SJCRH30 (cell line): ENCODE measurements around the gene TYW1B. TPM values are rescaled to one million over a fixed set of nuclear protein-coding genes. Genes with fewer than 3 reads are reported as not detected.
"Not testable (repeated sequence)": the region's sequence is repeated elsewhere in the genome, so short reads cannot be mapped to it uniquely, and the experiment has no call there.

Source experiments
- DNase-seq, 2 experiments: peaks; one replicate each; pipeline ENCODE4 v3.0.0-alpha.2; 2015 to 2020
- H3K27ac ChIP-seq: fragments of 250-450 bp; sonication (Bioruptor Pico); 2 replicates; pipeline ENCODE4 v1.5.1; 2020; ENCODE audit warnings: mild to moderate bottlenecking, moderate library complexity
- H3K27me3 ChIP-seq: fragments of 250-450 bp; sonication (Bioruptor Pico); 2 replicates; pipeline ENCODE4 v1.5.1; 2020; ENCODE audit warnings: mild to moderate bottlenecking, moderate library complexity
- H3K36me3 ChIP-seq: fragments of 250-450 bp; sonication (Bioruptor Pico); 2 replicates; pipeline ENCODE4 v1.5.1; 2020; ENCODE audit warnings: mild to moderate bottlenecking, moderate library complexity
- H3K4me1 ChIP-seq: fragments of 250-450 bp; sonication (Bioruptor Pico); 2 replicates; pipeline ENCODE4 v1.5.1; 2020; ENCODE audit warnings: mild to moderate bottlenecking, moderate library complexity
- H3K4me3 ChIP-seq: fragments of 250-450 bp; sonication (Bioruptor Pico); 2 replicates; pipeline ENCODE4 v1.5.1; 2020; ENCODE audit warnings: mild to moderate bottlenecking, moderate library complexity
- H3K9me3 ChIP-seq: fragments of 250-450 bp; sonication (Bioruptor Pico); replicated peaks from 2 replicates; pipeline ENCODE4 v1.5.1; 2020; ENCODE audit warnings: mild to moderate bottlenecking, moderate library complexity
- total RNA-seq: library from RNA; depleted of rRNA; stranded (reverse); fragments of >200 nt; shearing (Covaris generic); gene quantifications from 2 replicates; pipeline ENCODE4 v1.2.3, GENCODE V29; 2014

TYW1B gene
- total RNA-seq, 1 experiment from 2014 or later: 7.2 TPM

- H3K9me3 ChIP-seq, H3K4me1 ChIP-seq, H3K27me3 ChIP-seq: not testable (repeated sequence)
- Histone ChIP-seq H3K27ac (peak overlapping the region; percentile 73), H3K36me3 (peaks cover 24% of the 10 kb centered on the region), H3K4me3 (peak overlapping the region; percentile 83)
- DNase-seq: peak; percentile 98 to 100
Measured at GRCh38 chr7:72829291-72829686, 1.3 kb upstream of the TYW1B start.

DNA sequence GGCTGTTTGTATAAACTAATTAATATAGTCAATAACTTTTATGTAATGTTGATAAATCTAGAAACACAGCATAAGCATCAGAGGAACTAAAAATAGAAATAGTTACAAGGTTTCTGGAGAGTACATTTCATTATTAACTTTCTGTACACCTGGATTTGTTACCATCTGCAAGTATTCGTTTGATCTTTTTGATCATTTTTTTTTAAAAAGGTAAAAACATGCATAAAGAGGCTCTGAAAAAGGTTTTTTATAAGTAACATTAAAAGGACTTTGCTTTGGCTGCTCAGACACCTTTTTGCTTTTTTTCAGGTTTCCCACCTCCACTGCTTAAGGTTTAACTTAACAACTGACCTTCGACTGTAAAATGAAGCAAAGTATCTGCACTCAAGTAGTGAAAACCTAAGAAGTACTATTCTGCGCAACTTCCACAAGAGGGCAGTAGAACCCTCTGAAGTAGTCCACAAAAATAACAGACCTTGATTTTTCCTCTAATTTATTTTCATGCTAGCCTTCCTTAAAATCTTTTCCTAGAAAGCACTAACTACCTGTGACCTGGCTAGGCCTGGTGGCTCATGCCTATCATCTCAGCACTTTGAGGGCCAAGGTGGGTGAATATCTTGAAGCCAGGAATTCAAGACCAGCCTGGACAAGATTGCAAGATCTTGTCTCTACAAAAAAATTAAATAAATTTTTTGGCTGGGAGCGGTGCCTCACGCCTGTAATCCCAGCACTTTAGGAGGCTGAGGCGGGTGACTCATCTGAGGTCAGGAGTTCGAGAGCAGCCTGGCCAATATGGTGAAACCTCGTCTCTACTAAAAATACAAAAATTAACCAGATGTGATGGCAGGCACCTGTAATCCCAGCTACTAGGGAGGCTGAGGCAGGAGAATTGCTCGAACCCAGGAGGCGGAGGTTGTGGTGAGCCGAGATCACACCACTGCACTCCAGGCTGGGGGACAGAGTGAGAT is 4.0 kb downstream of the TYW1B start:
- H3K4me1 ChIP-seq, H3K9me3 ChIP-seq, H3K4me3 ChIP-seq, H3K27ac ChIP-seq, H3K27me3 ChIP-seq, H3K36me3 ChIP-seq: not testable (repeated sequence)
- peak in 1 of 2 experiments; percentile 31 for DNase-seq

- H3K4me1 ChIP-seq, H3K27me3 ChIP-seq, H3K27ac ChIP-seq, DNase-seq, H3K36me3 ChIP-seq, H3K9me3 ChIP-seq, H3K4me3 ChIP-seq: not testable (repeated sequence)
Measured at GRCh38 chr7:72822497-72822896, 5.5 kb downstream of the TYW1B start.

DNA sequence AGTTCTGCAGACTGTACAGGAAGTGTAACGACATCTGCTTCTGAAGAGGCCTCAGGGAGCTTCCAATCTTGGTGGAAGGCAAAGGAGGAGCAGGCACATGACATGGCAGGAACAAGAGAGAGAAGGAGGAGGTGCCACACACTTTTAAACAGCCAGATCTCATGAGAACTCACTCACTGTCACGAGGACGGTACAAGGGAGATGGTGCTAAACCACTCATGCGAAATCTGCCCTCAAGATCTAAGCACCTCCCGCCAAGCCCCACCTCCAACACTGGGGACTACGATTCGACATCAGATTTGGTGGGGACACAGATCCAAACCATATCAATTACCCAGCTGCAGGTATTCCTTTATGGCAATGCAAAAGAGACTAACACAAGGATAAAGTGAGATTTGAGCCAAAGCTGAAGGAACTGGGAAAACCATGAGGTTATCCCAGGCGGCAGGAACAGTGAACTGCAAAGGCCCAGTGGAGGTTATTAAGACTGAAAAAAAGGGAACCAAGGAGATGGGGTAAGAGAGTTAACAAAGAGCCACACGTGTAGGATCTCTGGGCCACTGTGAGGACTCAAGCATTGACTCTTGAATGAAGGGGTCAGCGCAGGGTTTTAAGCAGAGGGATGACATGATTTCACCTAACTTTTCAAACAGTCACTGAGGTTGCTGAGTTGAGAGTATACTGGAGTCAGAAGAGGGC is 9.2 kb downstream of the TYW1B start:
- not testable (repeated sequence) for H3K27me3 ChIP-seq, H3K36me3 ChIP-seq, DNase-seq, H3K4me1 ChIP-seq, H3K4me3 ChIP-seq, H3K9me3 ChIP-seq, H3K27ac ChIP-seq

DNA sequence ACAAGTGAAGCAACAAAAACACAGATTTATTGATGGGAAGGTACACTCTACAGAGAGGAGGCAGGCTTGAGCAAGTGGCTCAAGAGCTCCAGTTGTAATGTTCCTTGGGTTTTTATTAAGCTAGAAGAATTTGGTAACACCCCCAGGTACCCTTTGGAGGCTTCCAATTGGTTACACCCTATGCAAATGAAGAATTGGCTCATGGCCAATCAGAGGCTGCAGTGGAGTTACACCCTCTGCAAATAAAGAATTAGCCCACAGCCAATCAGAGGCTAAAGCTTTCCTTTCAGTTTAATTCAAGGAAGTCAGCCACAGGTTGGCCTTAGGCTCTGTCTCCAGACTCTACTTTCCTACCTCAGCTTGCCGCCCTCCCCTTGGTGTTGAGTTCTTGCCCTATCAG is 10.3 kb downstream of the TYW1B start:
- H3K9me3 ChIP-seq, H3K4me3 ChIP-seq, H3K4me1 ChIP-seq, H3K36me3 ChIP-seq, H3K27ac ChIP-seq, H3K27me3 ChIP-seq: not testable (repeated sequence)
- DNase-seq: peak in 1 of 2 experiments; percentile 20

GRCh38 chr7:72816370-72817157 is 11.4 kb downstream of the TYW1B start:
- H3K27ac ChIP-seq, H3K36me3 ChIP-seq, H3K4me3 ChIP-seq, H3K27me3 ChIP-seq, H3K9me3 ChIP-seq, H3K4me1 ChIP-seq, DNase-seq: not testable (repeated sequence)

DNA sequence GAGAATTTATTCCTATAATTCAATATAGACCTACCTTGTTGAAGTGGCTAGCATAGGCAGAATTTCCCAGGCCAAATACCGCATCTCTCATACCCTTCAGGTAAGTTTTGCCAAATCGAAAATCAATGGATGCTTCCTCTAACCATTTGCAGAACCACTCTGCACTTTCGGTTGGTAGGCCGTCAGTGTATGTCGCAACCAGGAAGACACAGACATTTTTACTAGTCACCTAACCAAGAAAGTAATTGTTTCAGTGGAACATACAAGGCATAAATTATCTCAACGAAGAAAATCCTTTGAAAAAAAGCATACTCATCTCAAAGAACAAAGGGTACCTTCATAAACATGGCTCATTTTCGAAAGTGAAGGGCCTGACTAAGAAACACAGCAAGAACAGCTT is 17.6 kb downstream of the TYW1B start:
- not testable (repeated sequence) for H3K4me1 ChIP-seq, H3K9me3 ChIP-seq, H3K4me3 ChIP-seq, DNase-seq, H3K36me3 ChIP-seq, H3K27ac ChIP-seq, H3K27me3 ChIP-seq

DNA sequence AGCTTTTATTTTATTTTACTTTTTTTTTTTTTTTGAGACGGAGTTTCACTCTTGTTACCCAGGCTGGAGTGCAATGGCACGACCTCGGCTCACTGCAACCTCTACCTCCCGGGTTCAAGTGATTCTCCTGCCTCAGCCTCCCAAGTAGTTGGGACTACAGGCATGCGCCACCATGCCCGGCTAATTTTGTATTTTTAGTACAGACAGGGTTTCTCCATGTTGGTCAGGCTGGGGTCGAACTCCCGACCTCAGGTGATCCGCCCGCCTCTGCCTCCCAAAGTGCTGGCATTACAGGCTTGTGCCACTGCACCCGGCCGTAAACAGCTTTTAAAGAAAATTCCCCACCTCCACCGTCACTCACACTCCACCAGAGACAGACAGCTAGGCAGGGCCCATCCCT is 19.5 kb downstream of the TYW1B start:
- not testable (repeated sequence) for DNase-seq, H3K4me3 ChIP-seq, H3K9me3 ChIP-seq, H3K36me3 ChIP-seq, H3K27me3 ChIP-seq, H3K4me1 ChIP-seq, H3K27ac ChIP-seq

DNA sequence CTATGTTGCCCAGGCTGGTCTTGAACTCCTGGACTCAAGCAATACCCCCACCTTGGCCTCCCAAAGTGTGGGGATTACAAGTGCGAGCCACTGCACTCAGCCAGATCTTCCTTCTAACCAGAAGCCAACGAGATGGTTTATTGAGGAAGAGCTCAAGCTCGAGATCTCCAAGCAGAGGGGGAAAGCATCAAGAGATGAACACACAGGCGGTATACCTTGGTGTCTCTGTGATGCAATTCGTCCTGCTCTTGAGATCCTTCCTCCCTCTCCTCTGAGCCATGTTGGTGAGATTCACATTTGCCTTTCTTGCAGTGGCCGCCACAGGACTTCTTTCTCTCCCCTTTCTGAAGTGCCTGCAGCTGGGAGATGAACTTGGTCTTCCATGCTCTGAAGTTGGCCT is 21.1 kb downstream of the TYW1B start:
- not testable (repeated sequence) for H3K36me3 ChIP-seq, DNase-seq, H3K4me3 ChIP-seq, H3K27me3 ChIP-seq, H3K9me3 ChIP-seq, H3K27ac ChIP-seq
- H3K4me1 ChIP-seq: peaks cover 12% of the 10 kb centered on the region

DNA sequence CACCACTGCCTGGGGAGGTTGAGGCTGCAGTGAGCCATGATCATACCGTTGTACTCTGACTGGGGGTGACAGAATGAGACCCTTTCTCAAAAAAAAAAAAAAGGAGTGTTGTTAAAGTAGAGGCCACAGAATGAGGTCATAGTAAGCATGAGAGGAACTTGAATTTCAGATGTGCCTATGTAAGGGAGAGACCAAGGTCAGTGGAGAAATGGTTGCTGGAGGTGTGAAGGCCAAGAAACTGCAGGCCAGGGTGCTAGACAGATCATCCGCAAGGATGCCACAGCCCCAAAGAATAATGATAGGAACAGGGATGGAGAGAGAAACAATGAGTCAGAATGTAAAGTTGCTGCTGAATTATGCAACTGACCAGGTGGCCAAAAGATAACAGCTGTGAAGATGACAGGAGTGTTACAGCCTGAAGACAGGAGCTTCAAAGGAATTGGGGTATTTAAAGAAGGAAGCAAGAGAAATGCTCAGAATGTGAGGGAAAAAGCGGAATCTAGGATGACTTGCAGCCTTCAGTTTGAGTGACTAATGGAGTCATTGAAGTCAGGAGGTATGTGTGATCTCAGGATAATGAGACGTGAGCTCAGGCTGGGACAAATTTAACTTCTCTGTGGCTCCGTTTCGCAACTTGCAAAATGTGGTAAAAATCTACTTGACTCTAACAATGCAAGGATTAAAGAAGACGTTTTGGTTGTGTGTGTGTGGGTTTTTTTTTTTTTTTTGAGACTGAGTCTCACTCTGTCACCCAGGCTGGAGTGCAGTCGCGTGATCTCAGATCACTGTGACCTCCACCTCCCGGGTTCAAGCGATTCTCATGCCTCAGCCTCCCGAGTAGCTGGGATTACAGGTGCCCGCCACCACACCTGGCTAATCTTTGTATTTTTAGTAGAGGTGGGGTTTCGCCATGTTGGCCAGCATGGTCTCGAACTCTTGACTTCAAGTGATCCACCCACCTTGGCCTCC is 22.2 kb downstream of the TYW1B start:
- DNase-seq: peak; percentile 19 to 43
- Histone ChIP-seq H3K36me3 (no peaks in the 10 kb centered on the region), H3K4me3 (no peak overlapping the region), H3K9me3 (no peaks in the 10 kb centered on the region), H3K4me1 (peaks cover 12% of the 10 kb centered on the region), H3K27me3 (no peaks in the 10 kb centered on the region), H3K27ac (peak overlapping the region; percentile 44)

- not testable (repeated sequence) for H3K27ac ChIP-seq, H3K4me3 ChIP-seq, H3K27me3 ChIP-seq, H3K9me3 ChIP-seq, DNase-seq, H3K36me3 ChIP-seq
- peaks cover 12% of the 10 kb centered on the region for H3K4me1 ChIP-seq
Measured at GRCh38 chr7:72803778-72804177, 24.2 kb downstream of the TYW1B start.

DNA sequence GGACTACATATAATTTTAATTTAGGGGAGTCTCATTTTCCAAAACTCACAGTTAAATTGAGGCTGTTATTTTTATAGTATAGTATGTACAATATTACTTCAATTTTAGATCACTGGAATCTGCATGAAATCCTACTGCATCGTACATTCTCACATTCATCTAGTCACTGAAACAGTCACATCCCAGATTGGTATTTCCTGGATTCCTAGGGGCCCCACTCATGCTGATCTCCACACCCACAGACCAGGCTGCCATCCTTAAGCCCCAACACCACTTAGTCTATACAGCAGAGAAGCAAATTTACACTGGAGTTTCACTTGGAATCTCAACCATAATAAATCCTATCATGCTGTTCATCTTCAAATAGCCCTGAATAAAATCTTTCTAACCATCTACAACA is 26.4 kb downstream of the TYW1B start:
- not testable (repeated sequence) for H3K27ac ChIP-seq, H3K27me3 ChIP-seq, H3K9me3 ChIP-seq, DNase-seq, H3K36me3 ChIP-seq, H3K4me3 ChIP-seq
- H3K4me1 ChIP-seq: peaks cover 12% of the 10 kb centered on the region

GRCh38 chr7:72795401-72795800 is 32.6 kb downstream of the TYW1B start:
- not testable (repeated sequence) for H3K9me3 ChIP-seq, H3K4me1 ChIP-seq, DNase-seq, H3K4me3 ChIP-seq, H3K27me3 ChIP-seq, H3K27ac ChIP-seq, H3K36me3 ChIP-seq

DNA sequence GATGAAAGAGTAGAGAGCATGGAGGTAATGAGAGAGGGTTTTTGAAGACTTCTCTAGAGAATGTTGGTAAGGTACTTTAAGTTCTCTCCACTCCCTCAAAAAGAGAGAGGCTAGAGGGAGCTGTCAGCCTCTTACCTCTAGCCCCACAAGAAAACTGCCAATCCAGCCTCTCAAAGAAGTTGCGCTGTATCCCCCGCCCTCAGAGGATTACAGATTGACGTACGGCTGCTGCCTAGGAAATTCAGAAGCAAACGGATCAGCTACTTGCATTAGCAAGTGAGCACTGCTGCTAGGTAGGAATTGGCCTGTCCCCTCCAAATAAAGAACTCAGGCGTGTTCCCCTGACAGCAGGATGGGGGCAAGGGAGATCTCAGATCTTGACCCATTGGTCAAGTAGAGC is 34.2 kb downstream of the TYW1B start:
- Histone ChIP-seq H3K36me3 (peaks cover 5% of the 10 kb centered on the region; the same call in 1 of the 2 replicates), H3K27me3 (no peaks in the 10 kb centered on the region), H3K4me3 (no peak overlapping the region), H3K9me3 (0 out of 2 replicates have a peak, but pooled peaks cover 3% of the 10 kb centered on the region), H3K27ac (no peak overlapping the region), H3K4me1 (0 out of 2 replicates have a peak, but pooled peaks cover 2% of the 10 kb centered on the region)
- DNase-seq: no peak
